GM12878 (cell line): Measurements from ENCODE around the gene BRAF. TPM values are rescaled to one million over a fixed set of nuclear protein-coding genes. Genes with fewer than 3 reads are reported as not detected.
"Not testable (repeated sequence)": the region's sequence is repeated elsewhere in the genome, so short reads cannot be mapped to it uniquely, and the experiment has no call there.

Source experiments
- ATAC-seq: fragments of 200-7000 bp; cut with Tn5 transposase; 3 replicates; pipeline ENCODE4 v1.9.1; 2020; ENCODE audit warnings: mild to moderate bottlenecking, moderate library complexity
- BruUV-seq: library from RNA; stranded (reverse); fragments of 400-500 nt; replicated peaks from 2 replicates; lab custom pipeline; 2021; lab: Mats Ljungman, UMichigan
- CTCF ChIA-PET: fragments of 300-600 bp; sonication (Branson Sonifier 250); formaldehyde crosslinking; extraction: SDS; loops from one replicate; lab custom pipeline; 2021; ENCODE audit warnings: inconsistent platforms; lab: Yijun Ruan, JAX
- POLR2A ChIA-PET: fragments of 350-600 bp; formaldehyde crosslinking; extraction: SDS; loops from one replicate; lab custom pipeline; 2021; ENCODE audit warnings: inconsistent platforms; lab: Charles Lee
- RAD21 ChIA-PET: fragments of 300-600 bp; sonication (Branson Sonifier 250); formaldehyde crosslinking; loops from one replicate; lab custom pipeline; 2023; ENCODE audit warnings: antibody characterized with exemption; ENCODE audit not compliant: unreplicated experiment; lab: Charles Lee
- SMC1A ChIA-PET: fragments of 300-600 bp; sonication (Branson Sonifier 250); formaldehyde crosslinking; loops from one replicate; lab custom pipeline; 2023; ENCODE audit not compliant: unreplicated experiment, uncharacterized antibody; lab: Charles Lee
- DNase-seq: peaks from one replicate; pipeline ENCODE4 v3.0.0-alpha.2; 2011; ENCODE audit warnings: low read depth, low spot score
- FAIRE-seq: peaks from 3 replicates; lab custom pipeline; 2011; peaks lifted over from hg19 to GRCh38; lab: Jason Lieb, UNC
- H2AFZ ChIP-seq: 2 replicates; pipeline ENCODE4 v1.6.0; 2011; ENCODE audit warnings: low read depth, low read length, control low read depth; ENCODE audit not compliant: control insufficient read depth
- H3K27ac ChIP-seq: 2 replicates; pipeline ENCODE4 v1.5.1; 2011; ENCODE audit warnings: control low read depth; ENCODE audit not compliant: control insufficient read depth, insufficient read depth
- H3K27me3 ChIP-seq, 2 experiments: replicated peaks in 1 of 2; 2 replicates each; pipeline versions ENCODE4 v1.6.0 to v1.6.1; 2011; ENCODE audit warnings: low read length in 1 of 2; ENCODE audit not compliant: control insufficient read depth in 2 of 2, insufficient read depth in 2 of 2
- H3K36me3 ChIP-seq, 2 experiments: 2 replicates each; pipeline ENCODE4 v1.5.1; 2011; ENCODE audit warnings: low read length in 1 of 2; ENCODE audit not compliant: control insufficient read depth in 2 of 2, insufficient read depth in 2 of 2
- H3K4me1 ChIP-seq: 2 replicates; pipeline ENCODE4 v1.6.1; 2011; ENCODE audit warnings: mild to moderate bottlenecking, low read length, moderate library complexity, mixed read lengths; ENCODE audit not compliant: control insufficient read depth, insufficient read depth
- H3K4me2 ChIP-seq: 2 replicates; pipeline ENCODE4 v1.6.0; 2011; ENCODE audit warnings: control low read depth; ENCODE audit not compliant: control insufficient read depth, insufficient read depth
- H3K4me3 ChIP-seq: fragments of 200-600 bp; sonication (generic); 2 replicates; pipeline ENCODE4 v1.5.1; 2016
- H3K79me2 ChIP-seq: 2 replicates; pipeline ENCODE4 v1.6.0; 2011; ENCODE audit warnings: low read length; ENCODE audit not compliant: control insufficient read depth, insufficient read depth
- H3K9ac ChIP-seq: 2 replicates; pipeline ENCODE4 v1.8.0; 2011; ENCODE audit warnings: low read length, control low read depth, mixed read lengths; ENCODE audit not compliant: control insufficient read depth, insufficient read depth
- H3K9me3 ChIP-seq: replicated peaks from 3 replicates; pipeline ENCODE4 v1.5.1; 2011; ENCODE audit warnings: mild to moderate bottlenecking, low read length; ENCODE audit not compliant: control insufficient read depth, insufficient read depth
- H4K20me1 ChIP-seq: 2 replicates; pipeline ENCODE4 v1.6.0; 2011; ENCODE audit not compliant: control insufficient read depth, insufficient read depth
- JUND ChIP-seq: IDR thresholded peaks from 2 replicates; pipeline ENCODE4 v1.6.1; 2012; ENCODE audit warnings: low read depth, mild to moderate bottlenecking, low read length, improper control_type of control experiment, moderate library complexity
- MLLT1 ChIP-seq: fragments of 450-650 bp; IDR thresholded peaks from 2 replicates; pipeline ENCODE4 v1.6.1; 2016; ENCODE audit warnings: mild to moderate bottlenecking
- PAX5 ChIP-seq: IDR thresholded peaks from 2 replicates; pipeline ENCODE4 v1.6.1; 2011; ENCODE audit warnings: low read depth, low read length, borderline replicate concordance
- POU2F2 ChIP-seq: IDR thresholded peaks from 3 replicates; pipeline ENCODE4 v1.6.1; 2011; ENCODE audit warnings: low read depth, mild to moderate bottlenecking, low read length, borderline replicate concordance
- WGBS: methylation state at CpG from one replicate; pipeline ENCODE4 v1.1.6; 2016; ENCODE audit warnings: low lambda C conversion rate; ENCODE audit not compliant: insufficient replicate concordance, insufficient coverage; ENCODE audit errors: missing lambda C conversion rate; 5-methylcytosine and 5-hydroxymethylcytosine counted together
- in situ Hi-C: fragments of 300-500 bp; cut with MboI; formaldehyde crosslinking; loops from 9 replicates; pipeline ENCODE4 v1.14.3; 2018; ENCODE audit warnings: mixed read lengths
- intact Hi-C: fragments of 100-400 bp; cut with micrococcal nuclease; formaldehyde crosslinking; loops from one replicate; pipeline ENCODE4 v1.14.2; 2022; ENCODE audit not compliant: unreplicated experiment
- polyA plus RNA-seq, 11 experiments: library from polyadenylated mRNA; depleted of rRNA in 4 of 11; unstranded in 6 of 11; stranded (reverse) in 5 of 11; fragments of >200 nt; fragmentation: Nextera tagmentation in 4 of 11; fragmentation: Illumina TruSeq in 1 of 11; extraction: Ambion mirVana in 4 of 11; extraction: Trizol in 1 of 11; gene quantifications; 1 replicate in 1 of 11; 2 replicates in 10 of 11; pipeline versions ENCODE4 v1.2.1 to v1.2.3, GENCODE V29; 2011 to 2016; ENCODE audit warnings: inconsistent platforms in 2 of 11, missing spikeins in 2 of 11, low read depth in 1 of 11
- total RNA-seq, 4 experiments: library from RNA; depleted of rRNA in 3 of 4; stranded (reverse); fragments of >200 nt in 3 of 4; fragmentation: Illumina TruSeq in 1 of 4; extraction: Trizol in 1 of 4; gene quantifications; 2 replicates each; pipeline versions ENCODE4 v1.2.1 to v1.2.3, GENCODE V29; 2013 to 2021

The BRAF gene
- total and polyA plus RNA-seq, 10 of the 15 experiments (the other 5 are each of a cell fraction or from before 2014, with no cell fraction given): 2.6 to 31.0 (median 10.6) TPM

- BruUV-seq: no TSS peak
- H3K4me3 ChIP-seq: no peak overlapping the region
- no peaks in the 10 kb centered on the region for H4K20me1 ChIP-seq
- no peak overlapping the region for H2AFZ ChIP-seq
- peaks cover 0 to 4% of the 10 kb centered on the region in 2 experiments; a peak in 1 of 4 replicates for H3K36me3 ChIP-seq
- H3K4me1 ChIP-seq: no peaks in the 10 kb centered on the region; the same call in 1 of the 2 replicates
- no peaks in the 10 kb centered on the region for H3K79me2 ChIP-seq
- no peak for DNase-seq
- no peak overlapping the region for H3K27ac ChIP-seq
- ChIA-PET POLR2A (interaction anchor here (0.7 kb wide), 1 partner anchor 43 kb away, joined by 3 read pairs; no protein-coding TSS in a partner anchor), CTCF (interaction anchor here (1.4 kb wide), 1 partner anchor 46 kb away, joined by 3 read pairs; no protein-coding TSS in a partner anchor), SMC1A (interaction anchor here (0.8 to 1.7 kb wide), 2 partner anchors 21 to 66 kb away, joined by 3 read pairs; no protein-coding TSS in a partner anchor), RAD21 (interaction anchor here (1.7 kb wide), 1 partner anchor 69 kb away, joined by 4 read pairs; no protein-coding TSS in a partner anchor)
- 90% methylated on average over 2 of the region's 2 CpGs for WGBS
- H3K9ac ChIP-seq: no peak overlapping the region
- intact Hi-C loops: no loop called here
- H3K27me3 ChIP-seq: no peaks in the 10 kb centered on the region
- no peaks in the 10 kb centered on the region for H3K9me3 ChIP-seq
- no peak for ATAC-seq
- no peak overlapping the region for H3K4me2 ChIP-seq
- in situ Hi-C loops: no loop called here
- TF ChIP-seq PAX5 (no peak), POU2F2 (no peak), JUND (no peak), MLLT1 (no peak)
- no peak for FAIRE-seq
Measured at GRCh38 chr7:140744005-140744404, 180.7 kb downstream of the BRAF start.

GRCh38 chr7:140743255-140743654 is 181.5 kb downstream of the BRAF start:
- H4K20me1 ChIP-seq, H3K27me3 ChIP-seq, H3K79me2 ChIP-seq, POLR2A ChIA-PET, DNase-seq, intact Hi-C loops, H3K27ac ChIP-seq, H3K36me3 ChIP-seq, FAIRE-seq, H3K9me3 ChIP-seq, ATAC-seq, H3K9ac ChIP-seq, H3K4me1 ChIP-seq, H2AFZ ChIP-seq, in situ Hi-C loops, H3K4me3 ChIP-seq, H3K4me2 ChIP-seq, BruUV-seq, RAD21 ChIA-PET, CTCF ChIA-PET, SMC1A ChIA-PET: not testable (repeated sequence)
- WGBS: 44% methylated on average over 2 of the region's 4 CpGs
